AG04449 (cell line): ENCODE measurements around the gene PINLYP.

Source experiments
- CTCF ChIA-PET: fragments of 350-600 bp; formaldehyde crosslinking; extraction: SDS; loops from one replicate; lab custom pipeline; 2021; ENCODE audit warnings: antibody characterized with exemption; lab: Yijun Ruan, JAX
- POLR2A ChIA-PET: fragments of 400-600, 350-600 bp; formaldehyde crosslinking; extraction: SDS; loops from one replicate; lab custom pipeline; 2020; ENCODE audit warnings: antibody characterized with exemption, inconsistent platforms; lab: Yijun Ruan, JAX
- DNase-seq: peaks from one replicate; pipeline ENCODE4 v3.0.0-alpha.2; 2010; ENCODE audit warnings: low read depth, low spot score
- H3K4me3 ChIP-seq: 2 replicates; pipeline ENCODE4 v1.5.1; 2011; ENCODE audit warnings: low read depth, mild to moderate bottlenecking, control low read depth, low read length
- CTCF ChIP-seq: IDR thresholded peaks from one replicate; pipeline ENCODE4 v1.5.1; 2011; ENCODE audit warnings: mild to moderate bottlenecking, moderate library complexity, low read length, control low read depth, inconsistent platforms; ENCODE audit not compliant: insufficient read depth; ENCODE audit errors: missing control alignments

The PINLYP gene

GRCh38 chr19:43562698-43563241, 12.8 kb upstream of the PINLYP start:
- TF ChIP-seq CTCF = no peak
- POLR2A ChIA-PET = interaction anchor here (0.8 to 0.9 kb wide), 2 partner anchors 26 to 30 kb away, joined by 3 read pairs; partner anchors contain the start of gene ZNF575

GRCh38 chr19:43563816-43564457, 11.7 kb upstream of the PINLYP start:
- H3K4me3 ChIP-seq = no peak overlapping the region
- ChIA-PET CTCF (interaction anchor here (0.8 to 5.8 kb wide), 3 partner anchors 9 to 28 kb away, joined by 3 to 45 read pairs (median 6); no protein-coding TSS in a partner anchor), POLR2A (no interaction called here)
- no peak for DNase-seq
- TF ChIP-seq CTCF = no peak

More at GRCh38 chr19:43562698-43563241, 12.8 kb upstream of the PINLYP start:
- CTCF ChIA-PET = interaction anchor here (1.7 to 5.8 kb wide), 2 partner anchors 9 to 27 kb away, joined by 6 to 45 read pairs; no protein-coding TSS in a partner anchor
- H3K4me3 ChIP-seq = no peak overlapping the region
- peak; percentile 76 for DNase-seq

GRCh38 chr19:43564800-43565199, 10.8 kb upstream of the PINLYP start:
- ChIA-PET POLR2A (interaction anchor here (0.6 kb wide), 1 partner anchor 29 kb away, joined by 4 read pairs; no protein-coding TSS in a partner anchor), CTCF (interaction anchor here (0.6 to 5.8 kb wide), 3 partner anchors 11 to 117 kb away, joined by 3 to 45 read pairs (median 6); no protein-coding TSS in a partner anchor)
- H3K4me3 ChIP-seq = no peak overlapping the region
- DNase-seq = no peak
- TF ChIP-seq CTCF = no peak

- no peak for TF ChIP-seq CTCF
- CTCF ChIA-PET = interaction anchor here (1.4 to 2.7 kb wide), 4 partner anchors 12 to 35 kb away, joined by 4 to 9 read pairs (median 5); no protein-coding TSS in a partner anchor
- POLR2A ChIA-PET = no interaction called here
- no peak for DNase-seq
- no peak overlapping the region for H3K4me3 ChIP-seq
These were observed 5.9 kb upstream of the PINLYP start for GRCh38 chr19:43569657-43570056.

GRCh38 chr19:43570174-43570791, 5.3 kb upstream of the PINLYP start:
- no peak for TF ChIP-seq CTCF
- DNase-seq = no peak
- ChIA-PET POLR2A (no interaction called here), CTCF (interaction anchor here (1.0 to 2.7 kb wide), 6 partner anchors 13 to 35 kb away, joined by 3 to 16 read pairs (median 5); no protein-coding TSS in a partner anchor)
- no peak overlapping the region for H3K4me3 ChIP-seq
